Measurements from ENCODE around the gene C1orf87. TPM values are rescaled to one million over a fixed set of nuclear protein-coding genes. Genes with fewer than 3 reads are reported as not detected.

The C1orf87 gene, protein sequence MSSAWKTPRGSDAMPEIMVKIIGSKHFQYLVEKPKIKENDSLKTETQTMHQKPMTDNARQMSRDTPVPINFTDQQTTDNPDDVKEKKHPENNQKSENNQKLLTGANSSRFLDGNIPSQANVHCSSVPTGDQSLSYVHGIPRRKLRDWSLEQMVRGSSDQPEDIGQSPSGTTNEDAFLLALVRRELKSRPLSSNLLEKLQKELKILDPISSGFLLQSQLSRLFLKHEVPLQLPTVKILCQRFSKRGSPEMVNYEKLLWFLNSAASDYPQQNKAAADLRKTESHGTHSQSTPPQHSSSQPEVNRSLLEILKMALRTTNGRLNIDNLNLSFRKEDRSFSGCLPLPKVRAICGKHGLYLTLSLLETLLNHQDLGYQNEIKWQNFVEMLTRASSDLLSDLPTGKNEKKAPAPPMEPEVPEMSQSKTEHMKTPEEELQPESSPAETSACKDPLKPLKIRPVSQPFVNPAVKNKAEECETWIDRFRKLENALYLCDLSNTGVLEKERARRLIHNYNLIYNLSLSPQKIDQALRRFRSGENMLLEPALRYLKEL
- not detected in 2 replicates for total RNA-seq

DNA sequence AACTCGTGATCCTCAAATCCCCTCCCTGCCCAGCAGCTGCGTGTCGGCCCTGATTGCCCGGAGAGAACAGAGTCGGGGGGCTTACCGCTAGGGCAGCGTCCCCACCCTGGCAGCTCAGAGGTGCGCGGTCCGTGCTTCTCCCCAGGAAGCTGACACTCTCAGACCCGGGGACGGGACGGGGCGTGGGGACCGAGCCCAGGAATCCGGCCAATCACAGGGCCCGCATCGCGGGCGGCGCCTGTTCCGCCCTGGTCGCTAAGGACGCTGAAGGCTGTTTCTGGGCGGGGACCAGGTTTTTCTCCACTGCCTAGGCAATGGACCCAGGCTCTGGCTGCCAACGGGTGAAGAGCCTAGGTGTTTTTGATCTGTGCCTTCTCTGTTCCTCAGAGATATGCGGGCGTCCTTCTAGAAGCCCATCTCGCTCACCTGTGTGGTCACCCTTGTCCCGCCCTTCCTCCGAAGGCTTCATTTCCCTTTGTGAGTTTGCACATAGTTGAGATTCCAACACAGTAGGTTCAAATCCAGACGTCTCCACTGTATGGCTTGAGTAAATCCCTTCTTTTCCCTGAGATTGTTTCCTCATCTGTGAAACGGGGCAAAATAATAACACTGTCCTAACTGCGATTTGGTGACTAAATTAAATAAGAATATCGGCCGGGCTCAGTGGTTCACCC, at the start of gene C1orf87:
Gene C1orf87 (minus strand): TSS at position 166 of the 674 bp plus-strand sequence. CDS start 1,127 bp downstream, outside the sequence.
- ChIA-PET CTCF (no interaction called here), POLR2A (no interaction called here)
- H3K27me3 Mint-ChIP-seq: peaks cover 34% of the 10 kb centered on the region
- H3K27ac Mint-ChIP-seq: no peak within 1 kb of the TSS
- DNase-seq (no peak), ATAC-seq (ENCODE audit: low read depth) (no peak)
- no peaks in the 10 kb centered on the region for H3K36me3 Mint-ChIP-seq (ENCODE audit: low read depth)
- H3K9me3 Mint-ChIP-seq: no peaks in the 10 kb centered on the region
- no peak for TF ChIP-seq CTCF (IDR thresholded peaks at IDR 0.05)
- H3K4me1 Mint-ChIP-seq: no peaks in the 10 kb centered on the region
- intact Hi-C loops (cut with micrococcal nuclease): no loop called here
- no peak within 1 kb of the TSS for H3K4me3 Mint-ChIP-seq

- no peaks in the 10 kb centered on the region for H3K9me3 Mint-ChIP-seq
- intact Hi-C loops (cut with micrococcal nuclease): no loop called here
- TF ChIP-seq CTCF (IDR thresholded peaks at IDR 0.05): no peak
- ATAC-seq (ENCODE audit: low read depth) (no peak), DNase-seq (no peak)
- H3K4me1 Mint-ChIP-seq: no peaks in the 10 kb centered on the region
- H3K36me3 Mint-ChIP-seq (ENCODE audit: low read depth): no peaks in the 10 kb centered on the region
- H3K27ac Mint-ChIP-seq: no peak overlapping the region
- CTCF ChIA-PET: no interaction called here
- no peak overlapping the region for H3K4me3 Mint-ChIP-seq
- POLR2A ChIA-PET: no interaction called here
- H3K27me3 Mint-ChIP-seq: no peaks in the 10 kb centered on the region
Measured at GRCh38 chr1:60118085-60118484, 44.5 kb upstream of the C1orf87 start.

DNA sequence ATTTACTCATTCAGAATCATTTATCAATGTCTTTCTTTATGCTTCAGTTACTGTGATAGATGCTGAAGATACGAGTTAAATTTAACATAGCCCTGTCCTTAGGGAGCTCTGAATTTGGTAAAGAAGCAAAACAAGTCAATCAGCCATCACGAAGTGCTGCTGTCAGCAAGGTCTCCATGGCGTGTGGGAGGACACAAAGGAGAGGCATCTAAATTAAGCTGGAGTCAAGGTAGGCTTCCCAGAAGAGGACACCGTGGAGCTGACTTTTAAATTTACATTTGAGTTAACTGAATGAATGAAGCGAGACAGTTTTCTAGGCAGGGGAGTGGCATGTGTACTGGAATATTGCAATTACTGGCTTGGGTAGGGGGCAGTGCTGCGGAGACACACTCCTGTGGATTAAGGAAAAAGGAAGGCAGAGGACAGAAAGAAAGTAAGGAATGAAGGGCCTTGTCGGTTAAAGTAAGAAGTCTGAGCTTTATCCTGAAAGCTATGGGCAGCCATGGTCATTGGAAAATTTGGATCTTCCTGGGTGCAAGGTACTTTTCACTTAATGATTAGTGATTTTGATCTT, 41.3 kb upstream of the C1orf87 start:
- ATAC-seq (ENCODE audit: low read depth): no peak
- CTCF ChIA-PET: no interaction called here
- POLR2A ChIA-PET: no interaction called here
- TF ChIP-seq CTCF (IDR thresholded peaks at IDR 0.05): no peak
- no peak overlapping the region for H3K4me3 Mint-ChIP-seq
- no peaks in the 10 kb centered on the region for H3K36me3 Mint-ChIP-seq (ENCODE audit: low read depth)
- H3K4me1 Mint-ChIP-seq: no peaks in the 10 kb centered on the region
- H3K9me3 Mint-ChIP-seq: peaks cover 2% of the 10 kb centered on the region
- intact Hi-C loops (cut with micrococcal nuclease): no loop called here
- no peak overlapping the region for H3K27ac Mint-ChIP-seq
- no peak for DNase-seq
- peaks cover 2% of the 10 kb centered on the region for H3K27me3 Mint-ChIP-seq

DNA sequence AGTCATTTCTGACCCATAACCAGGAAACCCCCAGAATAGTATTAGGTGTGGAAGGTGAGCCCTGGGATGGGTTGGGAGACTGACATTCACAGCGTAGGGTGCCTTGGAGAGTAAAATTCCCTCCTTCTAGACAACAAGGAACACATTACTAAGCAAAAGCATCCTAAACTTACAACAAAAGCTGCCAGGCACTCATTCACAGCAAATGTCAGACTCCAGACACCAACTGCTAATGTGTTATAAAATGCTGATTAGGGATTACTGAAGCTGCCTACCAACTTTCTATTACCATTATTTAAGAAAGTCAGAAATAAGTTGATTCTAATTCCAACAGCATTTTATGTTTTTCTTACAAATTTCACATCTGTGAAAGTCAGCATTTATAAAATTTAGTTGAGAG, 40.0 kb upstream of the C1orf87 start:
- H3K4me1 Mint-ChIP-seq: no peaks in the 10 kb centered on the region
- H3K9me3 Mint-ChIP-seq: peaks cover 2% of the 10 kb centered on the region
- DNase-seq: no peak
- H3K36me3 Mint-ChIP-seq (ENCODE audit: low read depth): no peaks in the 10 kb centered on the region
- no peak for ATAC-seq (ENCODE audit: low read depth)
- CTCF ChIA-PET: no interaction called here
- H3K4me3 Mint-ChIP-seq: no peak overlapping the region
- peaks cover 2% of the 10 kb centered on the region for H3K27me3 Mint-ChIP-seq
- no peak for TF ChIP-seq CTCF (IDR thresholded peaks at IDR 0.05)
- intact Hi-C loops (cut with micrococcal nuclease): no loop called here
- no peak overlapping the region for H3K27ac Mint-ChIP-seq
- POLR2A ChIA-PET: no interaction called here

- POLR2A ChIA-PET: no interaction called here
Measured at GRCh38 chr1:60113028-60113427, 39.5 kb upstream of the C1orf87 start.

More at GRCh38 chr1:60113028-60113427, 39.5 kb upstream of the C1orf87 start:
- no peak for DNase-seq
- Mint-ChIP-seq H3K27me3 (peaks cover 2% of the 10 kb centered on the region), H3K9me3 (peaks cover 2% of the 10 kb centered on the region), H3K36me3 (ENCODE audit: low read depth) (no peaks in the 10 kb centered on the region), H3K4me1 (no peaks in the 10 kb centered on the region), H3K27ac (no peak overlapping the region), H3K4me3 (no peak overlapping the region)
- TF ChIP-seq CTCF (IDR thresholded peaks at IDR 0.05): no peak
- CTCF ChIA-PET: no interaction called here
- intact Hi-C loops (cut with micrococcal nuclease): no loop called here
- ATAC-seq (ENCODE audit: low read depth): no peak

All from activated B cell treated with CpG ODN at 0.5 μM for 24 hours (primary cell).